H9 (cell line): Measurements from ENCODE around the gene LUZP2. TPM values are rescaled to one million over a fixed set of nuclear protein-coding genes. Genes with fewer than 3 reads are reported as not detected.

ENCODE experiments used
- DNase-seq: peaks from one replicate; pipeline ENCODE4 v3.0.0-alpha.2; 2017
- H2AFZ ChIP-seq: one replicate; pipeline ENCODE4 v1.6.1; 2013; ENCODE audit warnings: mild to moderate bottlenecking, low read length, control low read depth, moderate library complexity
- H2AK5ac ChIP-seq: 2 replicates; pipeline ENCODE4 v1.6.1; 2013; ENCODE audit warnings: low read length, control low read depth, mixed read lengths; ENCODE audit not compliant: insufficient read length
- H2BK120ac ChIP-seq: one replicate; pipeline ENCODE4 v1.6.1; 2013; ENCODE audit warnings: low read depth, mild to moderate bottlenecking, low read length, control low read depth, inconsistent platforms; ENCODE audit not compliant: poor library complexity, severe bottlenecking
- H2BK12ac ChIP-seq: 2 replicates; pipeline ENCODE4 v1.6.1; 2013; ENCODE audit warnings: low read length, control low read depth, mixed read lengths, low read depth; ENCODE audit not compliant: insufficient read length
- H2BK15ac ChIP-seq: 2 replicates; pipeline ENCODE4 v1.6.1; 2013; ENCODE audit warnings: low read depth, low read length, control low read depth
- H2BK20ac ChIP-seq: one replicate; pipeline ENCODE4 v1.6.1; 2013; ENCODE audit warnings: low read depth, mild to moderate bottlenecking, low read length, control low read depth, inconsistent platforms; ENCODE audit not compliant: poor library complexity, severe bottlenecking
- H2BK5ac ChIP-seq: 2 replicates; pipeline ENCODE4 v1.6.1; 2013; ENCODE audit warnings: low read length, control low read depth, mixed read lengths; ENCODE audit not compliant: insufficient read length
- H3K14ac ChIP-seq: 2 replicates; pipeline ENCODE4 v1.6.1; 2013; ENCODE audit warnings: low read length, control low read depth; ENCODE audit not compliant: insufficient read depth
- H3K18ac ChIP-seq: 2 replicates; pipeline ENCODE4 v1.6.1; 2013; ENCODE audit warnings: low read depth, mild to moderate bottlenecking, mixed read lengths, low read length, control low read depth; ENCODE audit not compliant: insufficient read length
- H3K23ac ChIP-seq: 2 replicates; pipeline ENCODE4 v1.6.1; 2013; ENCODE audit warnings: low read length, control low read depth, mixed read lengths, low read depth; ENCODE audit not compliant: insufficient read length
- H3K23me2 ChIP-seq: 2 replicates; pipeline ENCODE4 v1.6.1; 2013; ENCODE audit warnings: low read depth, mild to moderate bottlenecking, mixed read lengths, low read length, control low read depth; ENCODE audit not compliant: insufficient read length, poor library complexity, severe bottlenecking
- H3K27ac ChIP-seq: 2 replicates; pipeline ENCODE4 v1.5.1; 2013; ENCODE audit warnings: low read length, control low read depth, mixed read lengths, low read depth; ENCODE audit not compliant: insufficient read length
- H3K27me3 ChIP-seq: 2 replicates; pipeline ENCODE4 v1.6.1; 2013; ENCODE audit warnings: low read length, control low read depth, inconsistent platforms; ENCODE audit not compliant: insufficient read depth
- H3K4ac ChIP-seq: 2 replicates; pipeline ENCODE4 v1.6.1; 2013; ENCODE audit warnings: low read depth, mild to moderate bottlenecking, control low read depth, inconsistent platforms, low read length, moderate library complexity
- H3K4me1 ChIP-seq: 2 replicates; pipeline ENCODE4 v1.6.1; 2013; ENCODE audit warnings: low read length, control low read depth, inconsistent platforms; ENCODE audit not compliant: insufficient read depth
- H3K4me2 ChIP-seq: 2 replicates; pipeline ENCODE4 v1.6.1; 2013; ENCODE audit warnings: low read length, control low read depth, mixed read lengths; ENCODE audit not compliant: insufficient read length, insufficient read depth
- H3K56ac ChIP-seq: 2 replicates; pipeline ENCODE4 v1.6.1; 2013; ENCODE audit warnings: low read depth, mild to moderate bottlenecking, mixed read lengths, low read length, control low read depth; ENCODE audit not compliant: insufficient read length
- H3K79me1 ChIP-seq: 2 replicates; pipeline ENCODE4 v1.6.1; 2013; ENCODE audit warnings: low read depth, mild to moderate bottlenecking, moderate library complexity, low read length, control low read depth, inconsistent platforms; ENCODE audit not compliant: insufficient read depth, poor library complexity, severe bottlenecking
- H3K79me2 ChIP-seq: 2 replicates; pipeline ENCODE4 v1.6.1; 2013; ENCODE audit warnings: low read length, control low read depth, inconsistent platforms; ENCODE audit not compliant: insufficient read depth
- H3K9ac ChIP-seq: 2 replicates; pipeline ENCODE4 v1.6.1; 2013; ENCODE audit warnings: low read length, control low read depth, mixed read lengths; ENCODE audit not compliant: insufficient read length; ENCODE audit errors: extremely low read depth
- H3K9me3 ChIP-seq: one replicate; pipeline ENCODE4 v1.6.1; 2013; ENCODE audit warnings: low read depth, low read length, inconsistent platforms; ENCODE audit not compliant: control insufficient read depth
- H3T11ph ChIP-seq: one replicate; pipeline ENCODE4 v1.6.1; 2013; ENCODE audit warnings: mild to moderate bottlenecking, low read length, control low read depth, inconsistent platforms
- H4K20me1 ChIP-seq: one replicate; pipeline ENCODE4 v1.6.1; 2013; ENCODE audit not compliant: control insufficient read depth, insufficient read length, insufficient read depth
- H4K5ac ChIP-seq: 2 replicates; pipeline ENCODE4 v1.6.1; 2013; ENCODE audit warnings: low read depth, mild to moderate bottlenecking, mixed read lengths, low read length, control low read depth; ENCODE audit not compliant: insufficient read length
- H4K8ac ChIP-seq: replicated peaks from 2 replicates; pipeline ENCODE4 v1.6.1; 2013; ENCODE audit warnings: low read length, control low read depth, mixed read lengths, low read depth; ENCODE audit not compliant: insufficient read length
- H4K91ac ChIP-seq: 2 replicates; pipeline ENCODE4 v1.6.1; 2013; ENCODE audit warnings: low read depth, mild to moderate bottlenecking, moderate library complexity, mixed read lengths, low read length, control low read depth; ENCODE audit not compliant: insufficient read length
- H3K27ac Mint-ChIP-seq, 3 experiments: 2 replicates in 2 of 3; 3 replicates in 1 of 3; pipeline ENCODE4 v1.8.0; 2020 to 2021; ENCODE audit warnings: mixed read lengths in 3 of 3, mild to moderate bottlenecking in 1 of 3, moderate library complexity in 1 of 3
- H3K27me3 Mint-ChIP-seq: 2 replicates; pipeline ENCODE4 v1.8.0; 2021; ENCODE audit warnings: low read depth, mild to moderate bottlenecking, moderate library complexity, mixed read lengths
- H3K36me3 Mint-ChIP-seq, 3 experiments: 2 replicates in 2 of 3; 3 replicates in 1 of 3; pipeline ENCODE4 v1.8.0; 2020 to 2021; ENCODE audit warnings: low read depth in 3 of 3, mixed read lengths in 3 of 3; ENCODE audit not compliant: insufficient read depth in 1 of 3
- H3K4me1 Mint-ChIP-seq, 2 experiments: 2 replicates each; pipeline ENCODE4 v1.8.0; 2020; ENCODE audit warnings: mixed read lengths in 2 of 2
- H3K4me3 Mint-ChIP-seq, 2 experiments: 2 replicates in 1 of 2; 3 replicates in 1 of 2; pipeline ENCODE4 v1.8.0; 2020 to 2021; ENCODE audit warnings: mild to moderate bottlenecking in 2 of 2, mixed read lengths in 2 of 2, moderate library complexity in 1 of 2
- H3K9me3 Mint-ChIP-seq, 2 experiments: 2 replicates in 1 of 2; 3 replicates in 1 of 2; pipeline ENCODE4 v1.8.0; 2020; ENCODE audit warnings: mild to moderate bottlenecking in 2 of 2, mixed read lengths in 2 of 2, moderate library complexity in 1 of 2
- CTCF ChIP-seq: fragments of 200-600 bp; sonication (generic); conservative IDR thresholded peaks from 3 replicates; pipeline ENCODE4 v1.8.0; 2021; ENCODE audit warnings: antibody characterized with exemption, mild to moderate bottlenecking
- WGBS: extraction: QIAGEN DNeasy Blood & Tissue Kit; methylation state at CpG from one replicate; pipeline ENCODE4 v1.1.7; 2013; ENCODE audit warnings: missing lambda C conversion rate, low lambda C conversion rate, mixed read lengths; ENCODE audit not compliant: insufficient read length; ENCODE audit errors: extremely low coverage; 5-methylcytosine and 5-hydroxymethylcytosine counted together
- total RNA-seq: library from RNA; stranded (reverse); gene quantifications from 2 replicates; pipeline ENCODE4 v1.2.1, GENCODE V29; 2021

The LUZP2 gene
- total RNA-seq, 1 experiment from 2014 or later, result 25.4 TPM

GRCh38 chr11:24622262-24622661 lies 125.4 kb downstream of the LUZP2 start:
- no peak overlapping the region for H3K4me2 ChIP-seq
- H3K9me3 Mint-ChIP-seq, result no peaks in the 10 kb centered on the region
- no peak overlapping the region for H3K14ac ChIP-seq
- no CpG with 5 or more reads among the region's 6 CpGs for WGBS
- no peaks in the 10 kb centered on the region for H3K4me1 ChIP-seq
- no peak overlapping the region for H3K9ac ChIP-seq
- H2BK15ac ChIP-seq, result no peak overlapping the region
- no peak overlapping the region for H3K56ac ChIP-seq
- no peak overlapping the region for H2BK120ac ChIP-seq
- H3K79me1 ChIP-seq, result no peaks in the 10 kb centered on the region
- no peaks in the 10 kb centered on the region for H3K27me3 ChIP-seq
- H3T11ph ChIP-seq, result no peak overlapping the region
- DNase-seq, result no peak
- H2BK5ac ChIP-seq, result no peak overlapping the region
- no peak overlapping the region for H3K4me3 Mint-ChIP-seq
- H4K91ac ChIP-seq, result no peak overlapping the region
- no peak overlapping the region for H3K23ac ChIP-seq
- H2BK20ac ChIP-seq, result no peak overlapping the region
- H3K18ac ChIP-seq, result no peak overlapping the region
- H3K27ac ChIP-seq, result no peak overlapping the region
- no peaks in the 10 kb centered on the region for H3K27me3 Mint-ChIP-seq
- H4K20me1 ChIP-seq, result no peaks in the 10 kb centered on the region
- H2AFZ ChIP-seq, result no peak overlapping the region
- no peaks in the 10 kb centered on the region for H3K23me2 ChIP-seq
- peak overlapping the region in 2 of 3 experiments; percentile 13 to 93; a peak in 3 of 7 replicates for H3K27ac Mint-ChIP-seq
- no peak overlapping the region for H3K4ac ChIP-seq
- H3K79me2 ChIP-seq, result no peaks in the 10 kb centered on the region
- H3K4me1 Mint-ChIP-seq, result peaks cover 3 to 12% of the 10 kb centered on the region in 2 experiments
- no peaks in the 10 kb centered on the region for H3K9me3 ChIP-seq
- H4K5ac ChIP-seq, result no peak overlapping the region
- TF ChIP-seq CTCF, result no peak
- no peak overlapping the region for H2BK12ac ChIP-seq
- no peak overlapping the region for H2AK5ac ChIP-seq
- no peaks in the 10 kb centered on the region; a peak in 1 of 7 replicates for H3K36me3 Mint-ChIP-seq
- no peak overlapping the region for H4K8ac ChIP-seq
